A673 (cell line): ENCODE data around the gene PDE4C.

ENCODE experiments used
- CTCF ChIP-seq: fragments of 300-800, 200-600 bp; sonication (generic); conservative IDR thresholded peaks from 2 replicates; pipeline ENCODE4 v1.5.1; 2017; ENCODE audit warnings: low read depth, mild to moderate bottlenecking, antibody characterized with exemption, low read length, moderate library complexity, mixed read lengths
- EZH2 ChIP-seq: fragments of 200-600 bp; sonication (generic); IDR thresholded peaks from 2 replicates; pipeline ENCODE4 v1.6.1; 2017; ENCODE audit warnings: borderline replicate concordance, low read depth, mild to moderate bottlenecking, mixed read lengths, antibody characterized with exemption, low read length; ENCODE audit not compliant: poor library complexity, severe bottlenecking

GRCh38 chr19:18190278-18190677 is 36.0 kb downstream of the PDE4C start:
- TF ChIP-seq CTCF (no peak), EZH2 (no peak)
